GM12865 (cell line): Measurements from ENCODE around the gene LPIN1.

Experiments
- DNase-seq: peaks from one replicate; pipeline ENCODE4 v3.0.0; 2010; ENCODE audit warnings: low read depth
- H3K4me3 ChIP-seq: 2 replicates; pipeline ENCODE4 v1.5.1; 2011; ENCODE audit warnings: mild to moderate bottlenecking, low read depth, low read length, control low read depth
- CTCF ChIP-seq: IDR thresholded peaks from 2 replicates; pipeline ENCODE4 v1.5.1; 2011; ENCODE audit warnings: low read length, control low read depth, low read depth, inconsistent platforms; ENCODE audit not compliant: insufficient read depth; ENCODE audit errors: missing control alignments

LPIN1 gene

DNA sequence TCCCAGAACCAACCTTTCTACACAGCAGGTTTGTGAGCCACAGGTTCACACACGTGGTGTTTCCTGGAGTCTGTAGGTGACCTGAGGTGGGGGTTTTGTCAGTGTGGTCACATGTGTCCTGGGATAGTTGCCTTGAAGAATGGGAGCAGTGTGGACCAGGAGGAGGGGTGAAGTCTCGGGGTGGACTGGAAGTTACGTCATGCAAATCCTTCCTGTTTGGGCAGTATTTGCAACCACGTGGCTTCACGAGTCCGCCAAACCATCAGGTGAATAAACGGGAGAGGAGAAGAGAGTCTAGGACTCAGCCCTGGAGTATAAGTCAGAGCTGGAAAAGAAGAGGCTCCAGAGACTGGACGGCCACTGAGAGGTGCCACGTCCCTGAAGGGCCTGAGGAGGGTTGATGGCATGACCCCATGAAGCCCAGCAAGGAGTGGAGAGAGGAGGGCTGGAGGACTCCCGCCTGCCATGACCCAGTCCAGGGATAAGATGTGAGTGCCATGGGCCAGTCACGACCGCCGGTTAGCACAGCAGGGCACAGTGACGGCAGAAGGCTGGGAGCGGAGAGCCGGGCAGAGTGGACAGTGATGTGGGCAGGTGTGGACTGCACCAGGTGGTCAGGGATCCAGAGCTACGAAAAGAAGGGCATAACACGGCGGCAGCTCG is 16.5 kb downstream of the LPIN1 start:
- no peak for DNase-seq
- no peak overlapping the region for H3K4me3 ChIP-seq
- TF ChIP-seq CTCF: no peak

DNA sequence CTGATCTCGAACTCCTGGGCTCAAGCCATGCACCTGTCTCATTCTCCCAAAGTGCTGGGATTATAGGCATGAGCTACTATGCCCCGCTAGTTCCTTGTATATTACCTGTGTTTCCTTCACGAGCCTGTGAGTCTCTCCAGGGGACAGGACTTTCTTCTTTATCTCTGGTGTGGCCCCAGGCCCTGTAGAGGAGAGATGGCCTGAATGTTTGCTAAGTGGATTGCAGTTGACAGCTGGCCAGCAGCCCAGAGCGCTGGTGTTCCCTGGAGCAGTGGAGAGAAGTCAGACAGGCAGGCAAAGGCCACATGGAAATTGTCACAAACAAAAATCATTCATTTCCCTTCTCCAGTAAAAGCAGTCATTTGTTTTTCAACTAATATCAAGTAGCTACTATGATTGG is 17.9 kb downstream of the LPIN1 start:
- no peak for TF ChIP-seq CTCF
- no peak overlapping the region for H3K4me3 ChIP-seq
- no peak for DNase-seq

DNA sequence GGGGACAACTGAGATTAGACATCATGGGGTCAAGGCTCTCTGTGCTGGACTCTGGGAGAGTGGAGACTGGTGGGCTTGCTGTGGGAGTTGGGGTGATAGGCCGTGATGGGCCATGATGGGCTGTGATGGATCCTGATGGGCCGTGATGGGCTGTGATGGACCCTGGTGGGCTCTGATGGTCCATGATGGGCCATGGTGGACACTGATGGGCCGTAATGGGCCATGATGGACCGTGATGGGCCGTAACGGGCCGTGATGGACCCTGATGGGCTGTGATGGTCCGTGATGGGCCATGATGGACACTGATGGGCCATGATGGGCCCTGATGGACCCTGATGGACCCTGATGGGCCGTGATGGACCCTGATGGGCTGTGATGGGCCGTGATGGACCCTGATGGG is 18.5 kb downstream of the LPIN1 start:
- TF ChIP-seq CTCF: no peak
- no peak for DNase-seq
- H3K4me3 ChIP-seq: no peak overlapping the region

- no peak overlapping the region for H3K4me3 ChIP-seq
- TF ChIP-seq CTCF: no peak
- no peak for DNase-seq
Observed at GRCh38 chr2:11765501-11765900, 19.1 kb downstream of the LPIN1 start.

DNA sequence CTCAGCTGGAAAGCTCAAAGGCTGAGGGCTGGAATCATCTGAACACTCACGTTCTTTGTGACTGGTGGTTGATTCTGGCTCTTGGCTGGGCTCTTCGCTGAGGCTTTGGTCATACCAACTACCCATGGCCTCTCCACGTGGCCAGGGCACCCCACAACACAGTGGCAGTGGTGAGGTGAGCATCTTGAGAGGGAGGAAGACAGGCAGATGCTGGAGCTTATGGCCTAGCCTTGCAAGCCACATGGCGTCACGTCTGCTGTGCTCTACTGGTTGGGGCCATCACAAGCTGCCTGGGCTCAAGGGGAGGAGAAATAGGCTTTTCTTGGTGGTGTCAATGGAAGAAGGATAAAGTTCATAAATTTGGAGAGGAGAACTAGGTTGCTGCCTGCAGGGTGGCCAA is 19.6 kb downstream of the LPIN1 start:
- DNase-seq: no peak
- no peak for TF ChIP-seq CTCF
- H3K4me3 ChIP-seq: no peak overlapping the region

DNA sequence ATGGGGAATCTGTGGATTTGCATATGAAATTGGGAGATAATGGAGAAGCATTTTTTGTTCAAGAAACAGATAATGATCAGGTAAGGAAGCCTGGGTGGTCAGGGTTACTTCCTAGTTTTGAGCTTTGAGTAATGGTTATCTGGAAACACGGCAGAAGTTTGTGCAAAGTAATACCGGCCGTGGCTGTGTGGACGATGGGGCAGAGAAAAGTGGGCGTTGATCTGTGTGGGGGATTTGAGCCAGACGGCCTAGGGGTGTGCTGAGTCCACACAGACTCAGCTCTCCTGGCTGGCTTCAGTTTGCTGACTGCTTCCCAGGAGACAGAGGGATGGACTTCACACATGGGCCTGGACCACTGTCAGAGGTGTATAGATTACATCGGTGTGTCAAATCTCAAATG is 21.3 kb downstream of the LPIN1 start:
- TF ChIP-seq CTCF: no peak
- no peak for DNase-seq
- H3K4me3 ChIP-seq: no peak overlapping the region

DNA sequence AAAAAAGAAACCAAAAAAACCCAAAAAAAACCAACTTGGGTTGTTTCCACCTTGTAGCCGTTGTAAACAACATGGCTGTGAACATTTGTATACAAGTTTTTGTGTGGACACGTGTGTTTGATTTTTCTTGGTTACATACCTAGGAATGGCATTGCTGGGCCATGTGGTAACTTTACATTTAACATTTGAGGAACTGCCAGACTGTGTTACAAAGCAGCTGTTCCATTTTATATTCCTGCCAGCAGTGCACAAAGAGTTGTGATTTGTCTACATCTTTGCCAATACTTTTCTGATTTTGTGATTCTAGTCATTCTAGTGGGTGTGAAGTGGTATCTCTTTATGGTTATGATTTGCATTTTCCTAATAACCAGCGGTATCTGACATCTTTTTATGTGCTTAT is 22.5 kb downstream of the LPIN1 start:
- DNase-seq: no peak
- no peak for TF ChIP-seq CTCF
- no peak overlapping the region for H3K4me3 ChIP-seq
